Stomach (tissue), 4 donors: ENCODE results near the gene ATG4C.

Source experiments
- CTCF ChIP-seq, 7 experiments: fragments of 450-650 bp in 4 of 7; fragments of 200-600 bp in 3 of 7; sonication (generic) in 3 of 7; IDR thresholded peaks; one replicate each; pipeline ENCODE4 v1.5.1; 2016 to 2019; ENCODE audit warnings: antibody characterized with exemption in 7 of 7, control low read depth in 2 of 7, mild to moderate bottlenecking in 1 of 7
- EP300 ChIP-seq: sonication (generic); formaldehyde crosslinking; IDR thresholded peaks from one replicate; pipeline ENCODE4 v1.6.1; 2017; ENCODE audit warnings: antibody characterized with exemption
- POLR2A ChIP-seq, 4 donors: fragments of 450-650 bp; IDR thresholded peaks; one replicate each; pipeline ENCODE4 v1.6.1; 2016; ENCODE audit warnings: antibody characterized with exemption in 4 of 4, control low read depth in 2 of 4, mild to moderate bottlenecking in 1 of 4, moderate library complexity in 1 of 4
- POLR2AphosphoS5 ChIP-seq, 3 donors: sonication (generic); formaldehyde crosslinking; IDR thresholded peaks; one replicate each; pipeline ENCODE4 v1.6.1; 2016; ENCODE audit warnings: antibody characterized with exemption in 3 of 3

DNA sequence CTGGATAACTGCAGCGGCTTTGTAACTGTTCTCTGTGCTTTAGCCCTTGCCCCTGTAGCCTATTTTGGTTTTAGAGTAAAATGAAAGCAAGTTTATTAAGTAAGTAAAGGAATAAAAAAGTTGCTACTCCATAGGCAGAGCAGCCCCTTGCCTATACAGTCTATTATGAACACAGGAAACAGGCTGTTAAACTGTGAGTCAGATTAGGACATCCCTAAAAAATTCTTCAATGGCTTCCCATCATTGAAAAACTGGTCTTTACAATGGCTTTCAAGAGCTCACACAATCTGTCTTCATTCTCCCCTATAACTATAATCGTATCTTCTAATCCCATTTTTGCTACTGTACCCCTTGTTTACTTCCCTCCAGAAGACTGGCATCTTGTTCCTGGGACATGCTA, 43.0 kb downstream of the ATG4C start:
- TF ChIP-seq CTCF (IDR thresholded peaks at IDR 0.05) (no peak), POLR2AphosphoS5 (IDR thresholded peaks at IDR 0.05) (no peak), POLR2A (IDR thresholded peaks at IDR 0.05) (no peak), EP300 (no peak)
